ENCODE results near the gene PATL2. TPM values are rescaled to one million over a fixed set of nuclear protein-coding genes. Genes with fewer than 3 reads are reported as not detected.
"Not testable (repeated sequence)": the region's sequence is repeated elsewhere in the genome, so short reads cannot be mapped to it uniquely, and the experiment has no call there.

Gene PATL2
- total and polyA plus RNA-seq, 7 donors = 0.03 to 0.88 (median 0.23) TPM; not detected in 2

DNA sequence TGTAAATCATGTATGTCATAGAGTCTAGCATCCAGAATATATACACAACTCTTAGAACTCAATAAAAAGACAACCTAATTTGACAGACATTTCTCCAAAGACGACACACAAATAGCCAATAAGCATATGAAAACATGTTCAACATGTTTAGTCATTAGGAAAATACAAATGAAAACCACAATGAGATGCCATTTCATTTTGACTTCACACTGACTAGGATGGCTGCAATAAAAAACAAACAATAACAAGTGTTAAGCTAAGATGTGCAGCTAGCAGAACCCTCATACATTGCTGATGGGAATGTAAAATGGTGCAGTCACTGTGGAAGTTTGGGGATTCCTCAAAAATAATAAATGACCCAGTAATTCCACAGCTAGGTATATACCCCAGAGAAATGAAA is 64.1 kb downstream of the PATL2 start:
- Histone ChIP-seq H3K4me1 (no peaks in the 10 kb centered on the region), H3K9me3 (peaks cover 7% of the 10 kb centered on the region), H3K27ac (no peak overlapping the region), H3K4me3 (no peak overlapping the region), H3K36me3 (ENCODE audit: insufficient read depth in 1 of 2, low read depth in 1 of 2) (peaks cover 14 to 92% of the 10 kb centered on the region in 2 donors), H3K27me3 (ENCODE audit: insufficient read depth in 3 of 3, low read length in 2 of 3) (no peaks in the 10 kb centered on the region)
- WGBS, 3 donors = 94 to 100% (median 100%) methylated on average over 1 of the region's 1 CpG
- intact Hi-C loops (cut with DNase I) = no loop called here
- ATAC-seq (no peak), DNase-seq (no peak)
- TF ChIP-seq, protein P1, sequence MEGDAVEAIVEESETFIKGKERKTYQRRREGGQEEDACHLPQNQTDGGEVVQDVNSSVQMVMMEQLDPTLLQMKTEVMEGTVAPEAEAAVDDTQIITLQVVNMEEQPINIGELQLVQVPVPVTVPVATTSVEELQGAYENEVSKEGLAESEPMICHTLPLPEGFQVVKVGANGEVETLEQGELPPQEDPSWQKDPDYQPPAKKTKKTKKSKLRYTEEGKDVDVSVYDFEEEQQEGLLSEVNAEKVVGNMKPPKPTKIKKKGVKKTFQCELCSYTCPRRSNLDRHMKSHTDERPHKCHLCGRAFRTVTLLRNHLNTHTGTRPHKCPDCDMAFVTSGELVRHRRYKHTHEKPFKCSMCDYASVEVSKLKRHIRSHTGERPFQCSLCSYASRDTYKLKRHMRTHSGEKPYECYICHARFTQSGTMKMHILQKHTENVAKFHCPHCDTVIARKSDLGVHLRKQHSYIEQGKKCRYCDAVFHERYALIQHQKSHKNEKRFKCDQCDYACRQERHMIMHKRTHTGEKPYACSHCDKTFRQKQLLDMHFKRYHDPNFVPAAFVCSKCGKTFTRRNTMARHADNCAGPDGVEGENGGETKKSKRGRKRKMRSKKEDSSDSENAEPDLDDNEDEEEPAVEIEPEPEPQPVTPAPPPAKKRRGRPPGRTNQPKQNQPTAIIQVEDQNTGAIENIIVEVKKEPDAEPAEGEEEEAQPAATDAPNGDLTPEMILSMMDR (IDR thresholded peaks at IDR 0.05) = no peak

DNA sequence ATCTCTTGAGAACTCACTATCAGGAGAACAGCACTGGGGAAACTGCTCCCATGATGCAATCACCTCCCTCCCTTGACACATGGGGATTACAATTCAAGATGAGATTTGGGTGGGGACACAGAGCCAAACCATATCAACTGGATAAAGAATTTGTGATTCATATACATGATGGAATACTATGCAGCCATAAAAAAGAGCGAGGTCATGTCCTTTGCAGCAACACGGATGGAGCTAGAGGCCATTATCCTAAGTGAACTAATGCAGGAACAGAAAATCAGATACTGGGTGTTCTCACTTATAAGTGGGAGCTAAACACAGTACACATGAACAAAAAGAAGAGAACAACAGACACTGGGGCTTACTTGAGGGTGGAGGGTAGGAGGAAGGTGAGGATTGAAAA is 64.7 kb downstream of the PATL2 start:
- Histone ChIP-seq H3K27me3 (ENCODE audit: insufficient read depth in 3 of 3, low read length in 2 of 3) (no peaks in the 10 kb centered on the region), H3K4me1 (no peaks in the 10 kb centered on the region), H3K4me3 (no peak overlapping the region), H3K9me3 (peaks cover 7% of the 10 kb centered on the region), H3K27ac (no peak overlapping the region), H3K36me3 (ENCODE audit: insufficient read depth in 1 of 2, low read depth in 1 of 2) (peaks cover 14 to 86% of the 10 kb centered on the region in 2 donors)
- intact Hi-C loops (cut with DNase I) = no loop called here
- ATAC-seq (no peak), DNase-seq (no peak)
- 96 to 99% (median 97%) methylated on average over 2 of the region's 2 CpGs for WGBS, 3 donors
- TF ChIP-seq, protein P1 (IDR thresholded peaks at IDR 0.05) = no peak

DNA sequence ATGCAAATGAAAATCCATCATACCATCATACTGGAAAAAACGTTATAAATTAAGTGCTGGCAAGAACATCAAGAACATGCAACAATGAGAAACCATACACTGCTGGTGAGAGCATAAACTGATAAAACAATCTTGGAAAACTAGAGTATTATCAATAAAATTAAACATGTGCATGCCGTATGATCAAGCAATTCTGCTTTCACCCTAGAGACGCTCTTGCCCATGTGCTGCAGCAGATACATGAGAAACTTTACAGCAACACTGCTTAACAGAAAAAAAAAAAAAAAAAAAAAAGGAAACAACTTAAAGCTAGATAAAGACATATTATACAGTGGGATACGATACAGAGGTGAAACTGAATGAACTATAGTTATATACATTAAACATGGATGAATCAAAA is 69.5 kb downstream of the PATL2 start:
- Histone ChIP-seq H3K9me3 (peaks cover 7% of the 10 kb centered on the region), H3K27ac (no peak overlapping the region), H3K4me1 (no peaks in the 10 kb centered on the region), H3K4me3 (no peak overlapping the region), H3K36me3 (ENCODE audit: insufficient read depth in 1 of 2, low read depth in 1 of 2) (peaks cover 4 to 58% of the 10 kb centered on the region in 2 donors), H3K27me3 (ENCODE audit: insufficient read depth in 3 of 3, low read length in 2 of 3) (no peaks in the 10 kb centered on the region)
- 88 to 92% (median 90%) methylated on average over 4 of the region's 4 CpGs for WGBS, 3 donors
- intact Hi-C loops (cut with DNase I) = no loop called here
- TF ChIP-seq, protein P1 (IDR thresholded peaks at IDR 0.05) = no peak
- DNase-seq (no peak), ATAC-seq (no peak)

DNA sequence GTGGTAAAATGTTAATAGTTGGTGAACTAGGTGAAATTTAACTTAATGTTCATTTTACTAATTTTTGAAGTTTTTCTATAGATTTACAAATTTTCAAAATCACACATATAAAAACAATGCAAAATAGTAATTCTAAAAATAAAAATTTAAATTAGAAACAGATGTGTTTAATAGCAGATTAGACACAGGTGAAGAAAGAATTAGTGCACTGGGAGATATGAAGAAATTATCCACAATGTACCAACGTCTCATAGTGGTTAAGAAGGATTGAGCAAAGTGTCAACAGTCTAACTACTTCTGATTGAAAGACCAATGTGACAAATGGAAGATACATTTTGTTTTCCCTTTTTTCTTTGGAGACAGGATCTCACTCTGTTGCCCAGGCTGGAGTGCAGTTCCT is 74.1 kb downstream of the PATL2 start:
- TF ChIP-seq, protein P1 (IDR thresholded peaks at IDR 0.05) = no peak
- Histone ChIP-seq H3K27ac (no peak overlapping the region), H3K27me3 (ENCODE audit: insufficient read depth in 3 of 3, low read length in 2 of 3) (no peaks in the 10 kb centered on the region), H3K4me1 (no peaks in the 10 kb centered on the region), H3K36me3 (ENCODE audit: insufficient read depth in 1 of 2, low read depth in 1 of 2) (peaks cover 9 to 60% of the 10 kb centered on the region in 2 donors), H3K9me3 (no peaks in the 10 kb centered on the region), H3K4me3 (no peak overlapping the region)
- intact Hi-C loops (cut with DNase I) = no loop called here
- no peak for DNase-seq
- 78 to 94% (median 84%) methylated on average over 1 of the region's 1 CpG for WGBS, 3 donors
- no peak for ATAC-seq

DNA sequence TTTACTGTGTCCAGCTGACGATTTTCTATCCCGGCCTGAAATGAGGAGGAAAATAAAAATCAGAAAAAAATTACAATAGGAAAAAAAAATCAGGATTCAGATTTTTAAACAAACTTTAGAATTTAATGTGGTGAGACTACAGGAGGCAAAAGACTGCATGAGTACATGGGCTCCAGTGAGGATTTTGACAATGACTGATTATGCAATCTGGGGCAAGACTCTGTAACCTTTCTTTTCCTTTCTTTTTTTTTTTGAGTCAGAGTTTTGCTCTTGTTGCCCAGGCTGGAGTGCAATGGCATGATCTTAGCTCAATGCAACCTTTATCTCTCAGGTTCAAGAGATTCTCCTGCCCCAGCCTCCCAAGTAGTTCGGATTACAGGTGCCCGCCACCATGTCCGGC is 77.5 kb downstream of the PATL2 start:
- Histone ChIP-seq H3K27me3 (ENCODE audit: insufficient read depth in 3 of 3, low read length in 2 of 3) (no peaks in the 10 kb centered on the region), H3K4me1 (no peaks in the 10 kb centered on the region), H3K36me3 (ENCODE audit: insufficient read depth in 1 of 2, low read depth in 1 of 2) (peaks cover 18 to 82% of the 10 kb centered on the region in 2 donors), H3K4me3 (no peak overlapping the region), H3K27ac (no peak overlapping the region), H3K9me3 (no peaks in the 10 kb centered on the region)
- TF ChIP-seq, protein P1 (IDR thresholded peaks at IDR 0.05) = no peak
- intact Hi-C loops (cut with DNase I) = no loop called here
- WGBS, 3 donors = 78 to 94% (median 82%) methylated on average over 5 of the region's 5 CpGs
- DNase-seq (no peak), ATAC-seq (no peak)

DNA sequence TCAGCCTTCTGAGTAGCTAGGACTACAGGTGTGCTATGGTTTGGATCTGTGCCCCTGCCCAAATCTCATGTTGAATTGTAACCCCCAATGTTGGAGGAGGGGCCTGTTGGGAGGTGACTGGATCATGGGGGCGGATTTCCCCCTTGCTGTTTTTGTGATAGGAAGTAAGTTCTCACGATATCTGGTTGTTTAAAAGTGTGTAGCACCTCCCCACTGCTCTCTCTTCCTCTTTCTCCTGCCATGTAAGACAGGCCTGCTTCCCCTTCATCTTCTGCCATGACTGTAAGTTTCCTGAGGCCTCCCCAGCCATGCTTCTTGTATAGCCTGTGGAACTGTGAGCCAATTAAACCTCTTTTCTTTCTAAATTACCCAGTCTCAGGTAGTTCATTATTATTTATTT is 85.8 kb downstream of the PATL2 start:
- intact Hi-C loops (cut with DNase I); H3K27me3 ChIP-seq (ENCODE audit: insufficient read depth in 3 of 3, low read length in 2 of 3); H3K9me3 ChIP-seq; H3K27ac ChIP-seq; ATAC-seq; H3K4me3 ChIP-seq; DNase-seq; H3K4me1 ChIP-seq: not testable (repeated sequence)
- WGBS, 3 donors = 77 to 97% (median 93%) methylated on average over 2 of the region's 2 CpGs
- H3K36me3 ChIP-seq (ENCODE audit: insufficient read depth in 1 of 2, low read depth in 1 of 2) = peaks cover 15 to 100% of the 10 kb centered on the region in 2 donors

All from psoas muscle (tissue), 8 donors.